Activated CD4-positive, alpha-beta T cell treated with anti-CD3 and anti-CD28 coated beads, Interleukin-2, amount 50 U/mL, for 16 hours (primary cell): Measurements from ENCODE around the gene VMP1.
"Not testable (repeated sequence)": the region's sequence is repeated elsewhere in the genome, so short reads cannot be mapped to it uniquely, and the experiment has no call there.

Experiments used
- DNase-seq: peaks from one replicate; pipeline ENCODE4 v3.0.0-alpha.2; 2020

The VMP1 gene

DNA sequence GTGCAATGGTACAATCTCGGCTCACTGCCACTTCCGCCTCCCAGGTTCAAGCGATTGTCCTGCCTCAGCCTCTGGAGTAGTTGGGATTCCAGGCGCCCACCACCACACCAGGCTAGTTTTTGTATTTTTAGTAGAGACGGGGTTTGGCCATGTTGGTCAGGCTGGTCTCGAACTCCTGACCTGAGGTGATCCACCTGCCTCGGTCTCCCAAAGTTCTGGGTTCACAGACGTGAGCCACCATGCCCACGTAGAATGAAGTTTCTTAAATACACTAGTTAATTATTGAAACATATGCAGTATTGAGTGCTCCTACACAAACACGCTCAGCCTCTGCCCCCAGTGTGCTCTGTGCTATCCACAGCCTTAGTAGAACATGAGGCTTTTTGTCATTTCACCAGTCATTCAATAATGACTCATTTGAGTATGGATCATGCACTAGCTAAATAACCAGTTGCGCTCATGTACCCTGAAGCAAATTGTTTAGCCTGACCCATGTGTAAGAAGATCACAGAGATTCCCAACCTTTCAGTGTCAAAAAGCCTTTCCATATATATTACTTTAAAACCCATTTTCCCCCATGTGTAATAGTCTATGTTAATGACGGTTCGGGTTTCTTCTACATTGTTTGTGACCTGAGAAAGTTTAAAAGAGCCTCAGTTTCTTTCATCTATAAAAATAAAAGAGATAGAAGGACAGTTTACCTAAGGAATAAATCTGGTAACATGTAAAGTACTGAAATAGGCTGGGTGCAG is 135.6 kb downstream of the VMP1 start:
- DNase-seq: peak; percentile 90

DNA sequence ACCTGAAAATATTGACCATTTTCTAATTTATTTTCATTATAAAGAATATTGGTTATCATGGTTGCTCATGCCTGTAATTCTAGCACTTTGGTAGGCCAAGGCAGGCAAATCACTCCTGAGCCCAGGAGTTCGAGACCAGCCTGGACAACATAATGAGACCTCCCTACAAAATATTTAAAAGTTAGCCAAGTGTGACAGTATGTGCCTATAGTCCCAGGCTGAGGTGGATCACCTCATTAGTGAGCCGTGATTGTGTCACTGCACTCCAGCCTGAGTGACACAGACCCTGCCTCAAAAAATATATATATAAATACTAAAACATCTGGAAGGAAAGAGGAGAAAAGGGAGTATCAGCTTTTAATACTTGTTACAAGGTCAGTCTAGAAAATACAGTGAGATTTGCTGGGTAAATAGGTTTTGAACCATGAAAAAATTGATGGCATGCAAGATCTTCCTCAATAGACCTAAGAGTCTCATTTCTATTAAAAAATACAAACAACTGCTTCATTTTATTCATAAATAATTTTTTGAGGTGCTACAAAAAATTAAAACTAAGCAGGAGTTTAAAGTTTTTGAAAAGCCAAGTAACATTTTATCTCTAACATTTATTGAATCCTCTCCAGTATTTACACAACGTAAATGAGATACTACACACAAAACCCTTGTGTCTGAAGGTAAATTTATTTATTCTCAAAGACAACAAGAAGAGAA is 137.6 kb downstream of the VMP1 start:
- DNase-seq: peak; percentile 41

DNA sequence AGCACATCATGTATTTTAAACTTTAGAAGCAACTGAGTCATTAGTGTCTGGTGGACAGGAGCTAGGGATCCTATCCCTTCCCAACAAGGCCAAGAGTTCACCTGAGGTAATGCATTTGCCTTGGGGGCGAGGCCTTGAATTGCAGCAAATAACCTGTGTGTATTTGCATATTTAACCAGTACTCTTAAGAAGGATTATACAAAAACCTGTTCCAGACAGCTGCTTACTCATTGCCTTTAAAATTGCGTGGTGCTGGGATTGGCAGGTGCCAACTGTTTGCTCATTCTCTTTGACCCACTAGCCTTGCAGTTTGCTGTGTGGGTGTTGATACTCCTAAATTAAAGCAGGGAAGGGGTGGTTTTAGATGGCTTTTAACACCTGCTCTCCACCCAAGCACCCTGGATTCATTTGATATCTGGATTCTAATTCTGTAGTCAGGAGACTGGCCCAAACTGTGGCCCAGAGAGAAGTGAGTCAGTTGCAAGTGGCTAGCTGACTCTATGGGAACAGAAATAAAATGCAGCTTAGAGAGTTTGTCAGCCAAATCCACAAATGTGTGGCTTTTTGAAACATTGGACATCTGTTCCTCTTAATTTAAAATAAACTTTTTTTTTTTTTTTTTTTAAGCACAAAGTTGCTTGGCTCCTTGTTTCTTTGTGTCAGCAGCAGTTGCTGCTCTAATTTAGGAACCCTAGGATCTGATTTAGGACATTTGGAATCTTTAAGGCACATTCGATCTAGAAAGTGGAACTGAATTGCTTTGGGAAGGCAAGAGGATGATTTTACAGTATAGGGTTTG is 138.3 kb downstream of the VMP1 start:
- peak; percentile 75 for DNase-seq

DNA sequence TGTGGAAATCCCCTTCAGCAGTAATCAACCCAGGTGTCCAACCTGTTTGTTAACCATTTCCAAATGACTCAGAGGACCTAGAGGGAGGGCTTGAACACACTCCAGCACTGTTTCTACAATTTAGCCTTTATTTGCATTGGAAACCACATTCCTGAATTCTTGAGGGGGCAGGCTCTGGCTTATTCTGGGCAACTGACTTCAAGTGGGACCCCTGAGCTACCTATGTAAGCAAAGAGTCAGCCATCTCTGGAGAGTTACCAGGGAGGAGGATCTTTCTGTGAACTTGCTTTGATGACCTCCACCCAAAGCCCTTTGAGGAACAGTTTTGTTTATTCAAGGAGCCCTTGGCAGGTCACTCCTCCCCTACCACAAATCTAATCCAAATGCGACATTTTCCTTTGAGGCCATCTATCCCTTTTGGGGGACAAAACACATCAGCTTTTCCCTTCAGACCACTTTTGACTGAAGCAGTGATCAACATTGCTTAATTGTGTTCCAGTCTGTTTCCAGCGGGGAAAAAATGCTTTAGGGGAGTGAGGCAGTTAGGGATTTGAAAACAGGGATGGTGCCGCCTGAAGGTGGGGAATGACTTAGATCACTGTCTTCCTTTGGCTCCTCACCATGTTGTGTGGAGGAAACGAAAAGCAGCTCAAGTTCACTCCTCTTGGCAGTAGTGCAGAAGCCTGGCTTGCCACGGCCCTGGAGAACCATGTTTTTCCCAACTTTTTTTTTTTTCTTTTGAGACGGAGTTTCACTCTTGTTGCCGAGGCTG is 139.1 kb downstream of the VMP1 start:
- peak; percentile 84 for DNase-seq

DNA sequence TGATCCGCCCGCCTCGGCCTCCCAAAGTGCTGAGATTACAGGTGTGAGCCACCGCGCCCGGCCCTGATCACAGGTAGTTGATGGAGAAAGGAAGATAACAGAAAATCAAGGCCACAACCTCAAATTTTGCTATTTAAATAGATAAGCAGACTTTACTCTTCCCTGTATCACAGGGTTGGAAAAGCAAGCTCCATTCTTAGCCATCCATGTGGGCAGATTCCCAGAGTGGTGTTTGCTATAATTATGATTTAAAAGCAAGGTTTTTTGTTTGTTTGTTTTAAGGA is 140.9 kb downstream of the VMP1 start:
- DNase-seq: no peak

DNA sequence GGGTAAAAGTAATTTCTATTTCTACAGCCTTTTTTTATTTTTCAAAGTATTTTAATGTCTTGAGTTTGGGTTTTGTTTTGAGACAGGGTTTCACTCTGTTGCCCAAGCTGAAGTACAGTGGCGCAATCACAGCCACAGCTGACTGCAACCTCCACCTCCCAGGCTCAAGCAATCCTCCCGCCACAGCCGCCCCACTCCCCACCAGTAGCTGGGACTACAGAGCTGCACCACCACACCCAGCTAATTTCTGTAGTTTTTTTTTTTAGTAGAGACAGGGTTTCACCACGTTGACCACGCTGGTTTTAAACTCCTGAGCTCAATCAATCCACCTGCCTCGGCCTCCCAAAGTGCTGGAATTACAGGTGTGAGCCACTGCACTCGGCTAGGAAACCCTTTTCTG is 141.3 kb downstream of the VMP1 start:
- peak; percentile 93 for DNase-seq

DNA sequence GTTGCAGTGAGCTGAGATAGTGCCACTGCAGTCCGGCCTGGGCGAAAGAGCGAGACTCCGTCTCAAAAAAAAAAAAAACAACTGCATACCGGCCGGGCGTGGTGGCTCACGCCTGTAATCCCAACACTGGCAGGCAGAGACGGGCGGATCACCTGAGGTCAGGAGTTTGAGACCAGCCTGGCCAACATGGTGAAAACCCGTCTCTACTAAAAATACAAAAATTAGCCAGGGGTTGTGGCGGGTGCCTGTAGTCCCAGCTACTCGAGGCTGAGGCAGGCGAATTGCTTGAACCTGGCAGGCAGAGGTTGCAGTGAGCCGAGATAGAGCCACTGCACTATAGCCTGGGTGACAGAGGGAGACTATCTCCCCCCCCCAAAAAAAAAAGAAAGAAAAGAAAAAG is 142.9 kb downstream of the VMP1 start:
- not testable (repeated sequence) for DNase-seq

DNA sequence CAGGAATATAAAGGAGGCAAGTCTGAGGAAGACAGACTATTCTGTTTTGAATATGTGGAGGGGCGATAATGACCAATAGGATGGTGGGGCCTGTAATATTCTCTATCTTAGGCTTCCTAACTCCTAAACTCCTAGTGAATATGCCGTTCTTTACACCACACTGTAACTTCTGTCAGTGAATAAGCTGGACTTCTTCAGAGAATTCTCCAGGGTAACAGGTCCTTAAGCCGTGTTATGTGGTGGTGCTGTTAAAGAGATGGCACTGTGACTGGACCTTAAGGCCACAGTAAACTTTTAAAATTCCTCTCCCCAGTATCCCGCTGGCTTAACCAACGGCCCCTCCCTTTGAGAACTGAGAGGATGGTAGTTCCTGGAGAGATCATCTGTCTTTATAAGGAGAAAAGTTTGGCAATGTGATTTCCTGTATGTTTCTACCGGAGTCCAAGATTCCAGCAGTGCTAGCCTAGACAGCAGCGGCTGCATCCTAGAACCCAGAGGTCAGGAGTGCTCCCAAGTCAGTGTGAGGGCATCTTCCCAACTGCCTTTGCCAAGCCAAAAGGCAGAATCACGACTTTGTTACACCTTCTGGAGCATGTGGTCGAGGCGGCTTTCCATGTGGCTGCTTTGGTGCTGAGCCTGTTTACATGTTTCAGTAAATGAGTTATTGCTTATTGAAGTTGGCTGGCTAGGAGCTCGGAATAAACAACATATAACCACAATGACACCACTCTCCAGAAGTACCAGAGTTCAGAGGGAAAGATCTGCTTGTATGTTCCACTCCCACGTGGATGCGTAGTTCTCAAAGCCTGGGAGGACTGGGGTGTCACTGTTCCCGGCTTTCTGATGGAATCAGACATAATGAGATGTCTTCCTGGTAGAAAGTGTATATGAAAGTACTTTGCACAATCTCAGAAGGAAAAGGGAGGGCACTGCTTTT is 144.3 kb downstream of the VMP1 start:
- no peak for DNase-seq

DNA sequence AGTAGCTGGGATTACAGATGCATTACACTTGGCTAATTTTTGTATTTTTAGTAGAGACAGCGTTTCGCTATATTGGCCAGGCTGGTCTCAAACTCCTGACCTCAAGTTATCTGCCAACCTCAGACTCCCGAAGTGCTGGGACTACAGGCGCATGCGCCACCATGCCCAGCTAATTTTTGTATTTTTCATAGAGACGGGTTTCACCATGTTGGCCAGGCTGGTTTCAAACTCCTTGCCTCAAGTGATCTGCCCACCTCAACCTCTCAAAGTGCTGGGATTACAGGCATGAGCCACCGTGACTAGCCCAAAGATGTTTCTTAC is 145.4 kb downstream of the VMP1 start:
- DNase-seq: not testable (repeated sequence)

DNA sequence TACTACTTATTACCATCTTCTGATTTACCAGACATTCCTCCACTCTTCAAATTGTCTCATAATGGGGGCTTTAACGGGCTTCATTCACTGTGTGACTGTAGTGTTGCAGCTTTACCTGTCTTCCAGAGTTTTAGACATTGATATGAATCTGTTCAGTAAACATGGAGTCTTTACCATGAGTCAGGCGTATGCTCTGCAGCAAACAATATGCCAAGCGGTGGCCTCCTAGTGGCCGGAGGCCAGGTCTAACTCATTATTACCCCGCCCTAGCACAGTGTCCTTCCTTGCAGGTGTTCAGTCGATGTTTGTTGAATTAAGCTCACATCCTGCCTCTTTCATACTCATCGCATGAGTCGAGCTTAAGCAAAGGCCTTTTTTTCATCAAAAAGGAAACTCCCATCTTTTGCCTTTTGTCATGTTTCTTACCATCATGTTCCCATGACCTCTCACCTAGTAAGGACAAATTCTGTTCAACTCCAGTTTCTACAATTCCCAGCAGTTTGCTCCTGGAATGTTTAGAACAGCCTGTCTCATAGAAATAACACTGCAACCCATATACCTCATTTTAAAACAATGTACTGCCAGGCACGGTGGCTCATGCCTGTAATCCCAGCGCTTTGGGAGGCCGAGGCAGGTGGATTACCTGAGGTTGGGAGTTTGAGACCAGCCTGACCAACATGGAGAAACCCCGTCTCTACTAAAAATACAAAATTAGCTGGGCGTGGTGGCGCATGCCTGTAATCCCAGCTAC is 145.9 kb downstream of the VMP1 start:
- peak; percentile 69 for DNase-seq

DNA sequence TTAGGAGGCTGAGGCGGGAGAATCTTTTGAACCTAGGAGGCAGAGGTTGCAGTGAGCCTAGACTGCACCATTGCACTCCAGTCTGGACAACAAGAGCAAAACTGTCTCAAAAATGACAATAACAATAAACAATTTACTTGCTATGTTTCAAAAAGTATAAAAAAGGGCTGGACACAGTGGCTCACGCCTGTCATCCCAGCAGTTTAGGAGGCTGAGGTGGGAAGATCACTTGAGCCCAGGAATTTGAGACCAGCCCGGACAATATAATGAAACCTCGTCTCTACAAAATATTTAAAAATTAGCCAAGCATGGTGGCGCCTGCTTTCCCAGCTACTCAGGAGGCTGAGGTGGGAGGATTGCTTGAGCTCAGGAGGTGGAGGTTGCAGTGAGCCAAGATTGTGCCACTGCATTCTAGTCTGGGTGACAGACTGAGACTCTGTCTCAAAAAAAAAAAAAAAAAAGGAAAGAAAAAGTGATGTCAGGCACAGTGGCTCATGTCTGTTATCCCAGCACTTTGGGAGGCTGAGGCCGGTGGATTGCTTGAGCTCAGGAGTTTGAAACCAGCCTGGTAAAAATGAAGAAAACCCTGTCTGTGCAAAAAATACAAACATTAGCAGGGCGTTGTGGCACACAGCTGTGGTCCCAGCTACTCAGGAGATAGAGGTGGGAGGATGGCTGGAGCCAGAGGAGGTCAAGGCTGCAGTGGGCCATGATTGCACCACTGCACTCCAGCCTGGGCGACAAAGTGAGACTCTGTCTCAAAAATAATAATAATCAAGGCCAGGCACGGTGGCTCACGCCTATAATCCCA is 146.7 kb downstream of the VMP1 start:
- DNase-seq: not testable (repeated sequence)

DNA sequence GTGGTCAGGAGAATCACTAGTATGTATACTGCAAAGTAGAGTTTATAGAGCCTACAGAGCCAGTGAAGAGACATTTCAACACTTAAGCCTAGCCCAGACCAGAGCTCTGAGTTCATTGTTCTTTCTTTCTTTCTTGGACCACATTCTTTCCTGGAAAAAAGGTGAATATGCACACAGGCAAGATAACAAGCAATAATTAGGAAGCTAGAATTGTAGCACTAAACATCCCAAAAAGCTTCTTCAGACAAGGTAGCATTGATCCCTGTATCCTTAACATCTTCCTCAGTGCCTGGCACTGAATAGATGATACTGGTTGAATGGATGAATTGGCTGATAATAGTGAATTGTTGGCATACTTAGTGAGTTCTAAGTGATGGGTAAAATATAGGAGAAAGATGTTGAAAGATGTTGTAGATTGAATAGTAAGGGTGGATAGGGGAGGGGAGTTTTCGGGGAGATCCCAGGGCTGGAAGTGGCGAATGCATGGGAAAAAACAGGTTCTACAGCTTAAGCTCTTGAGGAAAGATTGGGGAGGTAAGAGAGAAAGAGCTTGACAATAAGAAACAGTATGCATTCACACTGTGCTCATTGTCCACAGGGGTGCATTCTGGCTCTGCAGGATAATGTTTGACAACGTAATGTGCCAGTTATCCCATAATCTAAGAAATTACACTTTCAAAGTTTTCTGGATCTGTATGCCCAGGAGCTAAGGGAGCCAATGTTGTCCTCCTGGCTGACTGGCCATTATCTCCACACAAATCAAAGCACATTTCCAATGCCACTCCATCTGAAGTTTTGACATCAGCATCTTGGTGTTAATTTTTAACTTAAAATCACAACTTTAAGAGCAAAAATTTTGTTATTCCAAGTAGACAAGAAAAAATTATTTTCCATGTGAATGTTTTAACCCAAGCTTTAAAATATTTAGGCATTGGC is 149.7 kb downstream of the VMP1 start:
- no peak for DNase-seq

DNA sequence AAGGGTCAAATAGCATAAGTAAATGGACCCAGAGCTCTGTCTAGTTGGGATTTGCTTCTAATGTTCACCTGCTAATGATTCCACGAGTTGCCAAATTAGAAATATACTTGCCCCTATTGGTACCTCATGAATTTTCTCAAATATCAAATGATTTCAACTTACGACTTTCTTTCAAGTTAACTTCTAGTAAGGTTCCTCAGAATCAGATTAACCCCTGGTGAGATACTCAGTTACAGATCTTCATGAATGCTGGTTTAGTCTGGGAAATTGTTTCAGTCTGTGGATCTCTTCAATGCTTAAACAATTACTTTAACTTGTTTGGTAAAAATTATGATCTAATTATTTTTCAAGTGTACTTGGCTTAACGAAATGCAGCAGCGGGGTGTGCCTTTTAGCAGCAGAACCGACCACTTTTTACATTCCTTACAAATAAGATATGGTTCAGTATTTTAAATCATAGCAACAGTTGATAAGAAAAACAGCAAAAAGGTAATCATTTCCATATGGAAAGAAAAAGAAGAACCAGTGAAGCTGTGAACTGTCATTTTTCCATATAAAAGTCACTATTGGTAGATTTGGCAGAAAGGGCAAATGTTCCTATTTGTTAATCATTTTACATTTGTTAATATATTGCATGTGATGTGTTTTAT is 150.8 kb downstream of the VMP1 start:
- DNase-seq: no peak

DNA sequence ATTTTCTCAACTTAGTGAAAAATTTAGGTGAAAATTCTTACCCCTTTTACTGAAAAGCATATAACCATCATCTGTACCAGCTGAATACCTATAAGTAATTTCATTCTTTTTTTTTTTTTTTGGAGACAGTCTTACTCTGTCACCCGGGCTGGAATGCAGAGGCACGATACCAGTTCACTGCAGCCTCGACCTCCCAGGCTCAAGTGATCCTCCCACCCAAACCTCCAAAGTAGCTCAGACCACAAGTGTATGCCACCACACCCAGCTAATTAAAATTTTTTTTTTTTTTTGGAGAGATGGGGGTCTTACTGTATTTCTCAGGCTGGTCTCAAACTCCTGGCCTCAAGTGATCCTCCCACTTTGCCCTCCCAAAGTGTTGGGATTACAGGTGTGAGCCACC is 151.5 kb downstream of the VMP1 start:
- no peak for DNase-seq

DNA sequence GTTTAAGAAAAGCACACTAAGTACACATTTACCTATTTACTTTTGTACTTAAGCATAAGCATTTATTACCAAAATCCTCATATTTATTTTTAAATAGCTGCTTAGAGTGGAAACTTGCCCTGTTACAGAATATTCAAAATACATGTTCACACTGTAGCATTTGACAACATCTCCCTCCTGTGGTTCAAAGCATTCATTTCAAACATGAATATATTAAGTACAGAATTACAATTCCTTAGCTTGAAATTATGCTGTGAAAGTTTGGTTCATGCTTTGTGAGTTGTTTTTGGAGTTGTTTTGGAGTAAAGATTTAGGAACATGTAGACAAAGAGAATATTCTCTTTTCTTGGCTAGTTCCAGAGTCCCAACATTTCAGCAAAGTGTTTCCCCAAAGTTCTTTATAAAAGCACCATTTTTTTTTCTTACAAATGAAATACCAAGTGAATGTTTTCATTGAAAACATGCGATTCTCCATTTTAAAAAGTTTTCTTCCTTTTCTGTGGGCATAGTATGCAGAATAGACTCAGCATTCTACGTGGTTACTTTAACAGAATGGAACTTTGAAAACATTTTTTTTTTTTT is 152.1 kb downstream of the VMP1 start:
- DNase-seq: peak; percentile 50

DNA sequence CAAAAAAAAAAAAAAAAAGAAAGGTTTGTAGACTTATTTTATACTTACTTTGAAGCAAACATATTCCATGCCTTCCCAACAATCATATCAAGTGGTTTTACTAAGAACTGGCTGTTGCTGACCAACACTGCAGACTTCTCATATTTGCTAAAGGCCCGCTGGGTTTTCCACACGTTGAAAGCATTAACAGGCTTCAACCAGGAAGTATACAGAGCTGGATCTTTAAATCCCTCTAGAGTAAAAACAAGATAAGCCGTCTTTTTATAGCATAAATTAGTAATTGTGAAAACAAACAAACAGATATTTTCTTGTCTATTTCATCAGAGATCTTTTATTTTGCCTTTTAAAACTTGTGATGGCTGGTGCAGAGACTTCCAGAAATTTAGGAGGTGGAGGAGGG is 156.2 kb downstream of the VMP1 start:
- no peak for DNase-seq

DNA sequence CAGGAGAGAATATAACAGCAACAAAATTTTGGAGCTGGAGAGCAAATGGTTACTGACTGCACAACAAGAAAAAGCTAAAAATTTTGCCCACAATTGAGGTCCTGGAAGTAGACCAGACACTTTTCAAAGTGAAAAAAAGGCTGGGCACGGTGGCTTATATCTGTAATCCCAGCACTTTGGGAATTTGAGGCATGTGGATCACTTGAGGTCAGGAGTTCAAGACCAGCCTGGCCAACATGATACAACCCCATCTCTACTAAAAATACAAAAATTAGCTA is 162.4 kb downstream of the VMP1 start:
- no peak for DNase-seq

DNA sequence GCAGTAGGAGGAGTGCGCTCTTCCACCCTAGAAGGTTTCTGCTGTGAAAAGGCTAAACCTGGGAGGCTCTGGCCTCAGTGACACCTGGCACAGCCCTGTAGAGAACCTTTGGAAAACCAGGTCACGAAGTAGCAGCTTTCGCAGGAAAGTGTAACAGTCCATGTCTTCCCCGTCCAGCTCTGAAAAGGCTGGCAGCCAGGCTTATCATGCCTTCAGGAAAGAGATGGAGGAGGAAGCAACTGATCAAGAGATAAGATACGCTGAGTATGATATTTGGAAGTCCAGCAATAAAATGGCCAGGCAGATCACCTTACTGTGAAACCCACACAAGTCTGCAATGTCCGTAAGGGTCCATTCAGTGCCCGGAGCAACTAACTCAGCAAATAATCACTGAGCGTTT is 163.0 kb downstream of the VMP1 start:
- DNase-seq: no peak

DNA sequence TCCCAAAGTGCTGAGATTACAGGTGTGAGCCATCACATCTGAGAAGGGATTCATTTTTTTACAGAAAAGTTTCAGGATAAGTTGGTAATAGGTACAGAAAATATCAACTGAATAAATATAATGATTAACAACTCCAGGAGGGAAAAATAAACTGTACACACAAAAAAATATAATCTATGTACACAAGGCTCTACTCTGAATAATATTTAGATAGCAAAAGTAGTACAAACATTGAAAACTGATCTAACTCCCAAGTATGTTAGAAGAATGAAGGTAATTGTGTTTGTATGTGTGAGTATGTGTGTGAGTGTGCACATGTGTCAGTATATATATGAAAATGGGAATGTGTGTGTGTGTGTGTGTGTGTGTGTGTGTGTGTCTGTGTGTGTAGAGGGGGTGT is 164.9 kb downstream of the VMP1 start:
- no peak for DNase-seq
